NCI-H510A treated with DMSO at 0.1 percent for 48 hours (cell line): ENCODE measurements around the gene ACTR10.

Experiments used
- DNase-seq: peaks from one replicate; lab custom pipeline; 2025; lab: John Stamatoyannopoulos, UW

The ACTR10 gene

DNA sequence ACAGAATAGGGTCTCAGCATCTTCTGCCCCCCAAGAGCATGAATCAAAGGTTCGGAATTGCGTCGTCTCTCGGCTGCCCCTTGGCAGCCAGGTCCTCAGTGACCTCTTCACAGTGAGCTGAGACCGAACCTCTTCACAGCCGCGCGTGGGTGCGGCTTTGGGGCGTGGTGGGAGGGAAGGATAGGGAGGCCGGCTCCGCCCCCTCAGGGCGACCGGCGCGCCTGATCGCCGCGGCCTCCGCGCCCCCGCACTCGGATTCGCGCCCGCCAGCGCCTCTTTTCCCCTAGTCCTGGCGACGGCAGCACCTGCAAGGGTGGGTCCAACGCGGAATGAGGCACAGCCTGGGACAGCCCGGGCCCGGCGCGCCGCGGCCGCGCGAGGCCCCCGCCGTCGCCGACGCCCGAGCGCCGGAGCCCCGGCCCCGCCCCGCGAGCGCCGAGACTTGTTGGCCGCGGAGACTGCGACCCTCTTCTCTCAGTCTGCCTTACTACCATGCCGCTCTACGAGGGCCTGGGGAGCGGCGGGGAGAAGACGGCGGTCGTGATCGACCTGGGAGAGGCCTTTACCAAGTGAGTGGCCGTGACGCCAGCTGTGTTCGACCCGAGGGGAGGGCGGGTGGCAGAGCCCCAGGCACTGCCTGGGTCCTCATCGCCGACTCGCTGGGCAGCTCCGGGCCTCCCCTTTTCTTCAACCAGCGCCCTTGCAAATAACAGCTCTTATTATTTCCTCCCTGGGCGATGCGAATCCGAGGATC is at the start of gene ACTR10:
ACTR10 (plus strand) TSS at position 424 of the 754 bp plus-strand sequence; CDS start at position 493, 69 bp downstream.
- peak; percentile 85 for DNase-seq

DNA sequence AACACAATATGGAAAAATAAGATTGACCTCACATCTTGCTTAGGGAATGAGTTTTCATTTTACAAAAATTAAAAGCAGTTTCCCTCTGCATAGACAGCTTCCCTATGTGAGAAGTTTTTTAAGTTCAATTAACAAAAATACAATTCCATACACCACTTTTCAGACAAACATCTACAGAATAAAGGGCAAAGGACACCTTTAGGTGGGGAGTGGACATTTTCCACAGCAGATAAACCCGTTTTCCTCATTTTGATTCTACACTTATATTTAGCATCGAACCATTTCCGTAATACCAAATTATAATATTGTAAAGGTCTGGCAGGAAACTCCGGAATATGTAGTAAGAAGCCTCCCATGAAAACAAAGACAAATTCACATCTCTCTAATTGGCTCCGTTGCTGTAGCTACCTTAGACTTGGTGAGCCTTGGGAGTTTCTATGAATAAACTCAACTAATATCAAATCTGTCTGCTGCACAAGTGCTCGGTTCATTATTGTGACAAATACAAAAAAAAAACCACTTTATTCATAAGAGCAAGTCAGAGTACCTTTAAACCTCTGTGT is 49.6 kb upstream of the ACTR10 start:
- DNase-seq = no peak

DNA sequence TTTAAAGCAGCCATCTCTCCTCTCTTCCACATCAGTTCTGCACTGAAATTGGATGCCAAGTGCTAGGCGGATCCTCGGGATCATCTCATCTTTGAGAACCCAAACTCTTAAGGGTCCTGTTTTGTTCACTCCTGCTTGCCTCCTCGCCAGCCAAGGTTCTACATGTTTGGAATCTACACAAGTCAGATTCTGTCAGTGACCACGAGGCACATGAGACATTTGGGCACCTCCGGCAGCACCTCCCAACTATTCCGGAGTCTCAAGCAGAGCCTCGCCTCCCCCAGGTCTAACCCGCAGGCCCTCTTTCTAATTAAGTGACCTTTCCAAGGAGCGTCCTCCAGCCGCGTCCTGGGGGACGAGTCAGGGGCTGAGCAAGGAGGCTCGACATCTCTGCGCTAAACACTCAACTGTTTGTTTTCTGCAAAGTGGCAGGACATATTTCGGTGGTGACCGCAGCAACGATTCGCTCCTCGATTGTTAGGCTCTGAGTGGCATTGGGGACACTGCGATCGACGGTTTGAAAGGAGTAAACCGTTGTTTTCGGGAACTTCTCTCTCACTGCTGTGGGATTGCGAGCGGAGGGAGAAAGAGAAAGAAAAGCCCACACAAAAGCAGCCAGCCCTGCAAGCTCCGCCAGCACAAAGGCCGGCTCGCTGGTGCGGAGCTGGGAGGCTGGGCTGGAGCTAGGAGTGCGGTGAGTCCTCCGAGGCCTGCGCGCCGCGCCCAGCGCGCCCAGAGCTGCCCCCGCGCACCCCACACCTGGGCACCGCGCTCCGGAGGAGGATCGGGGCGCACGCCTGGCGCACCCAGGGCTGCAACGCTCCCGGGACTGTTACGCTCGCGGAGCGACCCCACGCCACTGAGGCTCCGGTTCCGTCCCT is 48.6 kb upstream of the ACTR10 start:
- peak; percentile 31 for DNase-seq

DNA sequence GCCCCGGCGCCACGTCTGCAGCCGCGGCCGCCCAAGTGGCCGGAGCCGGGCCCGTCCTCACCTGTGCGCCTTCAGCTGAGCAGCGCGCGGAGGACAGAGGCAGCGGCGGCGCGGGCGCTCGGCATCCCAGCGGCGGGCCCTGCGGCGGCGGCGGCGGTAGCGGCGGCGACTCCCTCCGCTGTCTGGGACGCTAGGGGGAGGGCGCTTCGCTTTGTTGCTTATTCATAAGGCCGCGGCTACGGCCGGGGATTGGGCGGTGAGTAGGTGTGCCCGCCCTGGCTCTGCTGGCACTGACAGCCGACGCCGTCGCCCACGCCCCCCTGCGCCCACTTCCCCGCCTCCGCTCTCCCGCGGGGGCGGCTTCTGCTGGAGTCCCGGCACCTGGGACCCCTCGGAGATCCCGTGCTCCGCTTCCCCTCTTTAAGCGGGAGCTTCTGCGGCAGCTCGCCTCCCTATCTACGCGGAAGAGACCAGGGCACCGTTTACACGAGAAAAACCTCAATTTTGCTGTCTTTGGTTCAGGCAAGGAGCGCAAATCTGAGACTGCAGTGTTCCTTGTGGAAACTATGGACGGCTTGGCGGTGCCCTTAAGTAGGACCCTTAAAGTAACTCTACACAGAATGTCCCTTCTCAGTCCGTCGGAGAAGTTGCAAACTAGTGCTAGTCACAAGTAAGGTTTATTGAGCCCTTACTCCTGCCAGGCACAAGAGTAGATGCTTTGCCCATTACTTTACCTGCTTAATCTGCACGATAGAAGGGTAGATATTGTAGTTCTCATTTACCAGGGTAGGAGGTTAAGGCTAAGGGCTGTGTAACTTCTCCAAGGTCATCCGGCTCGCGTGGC is 47.7 kb upstream of the ACTR10 start, which contains the start of gene ARMH4:
ARMH4 (minus strand) TSS at position 200 of the 844 bp plus-strand sequence. CDS start 12,855 bp downstream, outside the sequence.
- DNase-seq = peak; percentile 69

DNA sequence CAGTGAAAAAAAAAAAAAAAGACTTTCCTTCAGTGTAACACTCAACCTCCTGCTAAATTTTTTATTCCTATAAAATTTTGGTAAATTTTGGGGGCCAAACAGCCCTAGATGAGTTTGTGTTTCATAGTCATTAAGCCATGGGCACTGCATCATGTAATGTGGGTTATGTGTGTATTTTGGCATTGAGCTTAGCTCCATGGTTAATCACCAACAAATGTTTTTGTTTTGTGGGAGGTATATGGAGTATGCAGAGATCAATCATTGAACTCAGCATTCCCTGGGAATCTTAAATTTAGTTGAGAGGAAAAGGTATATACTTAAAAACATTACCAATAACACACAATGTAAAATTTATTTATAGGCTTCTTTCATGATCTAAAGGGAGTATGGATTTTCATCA is 39.4 kb upstream of the ACTR10 start:
- DNase-seq = no peak

DNA sequence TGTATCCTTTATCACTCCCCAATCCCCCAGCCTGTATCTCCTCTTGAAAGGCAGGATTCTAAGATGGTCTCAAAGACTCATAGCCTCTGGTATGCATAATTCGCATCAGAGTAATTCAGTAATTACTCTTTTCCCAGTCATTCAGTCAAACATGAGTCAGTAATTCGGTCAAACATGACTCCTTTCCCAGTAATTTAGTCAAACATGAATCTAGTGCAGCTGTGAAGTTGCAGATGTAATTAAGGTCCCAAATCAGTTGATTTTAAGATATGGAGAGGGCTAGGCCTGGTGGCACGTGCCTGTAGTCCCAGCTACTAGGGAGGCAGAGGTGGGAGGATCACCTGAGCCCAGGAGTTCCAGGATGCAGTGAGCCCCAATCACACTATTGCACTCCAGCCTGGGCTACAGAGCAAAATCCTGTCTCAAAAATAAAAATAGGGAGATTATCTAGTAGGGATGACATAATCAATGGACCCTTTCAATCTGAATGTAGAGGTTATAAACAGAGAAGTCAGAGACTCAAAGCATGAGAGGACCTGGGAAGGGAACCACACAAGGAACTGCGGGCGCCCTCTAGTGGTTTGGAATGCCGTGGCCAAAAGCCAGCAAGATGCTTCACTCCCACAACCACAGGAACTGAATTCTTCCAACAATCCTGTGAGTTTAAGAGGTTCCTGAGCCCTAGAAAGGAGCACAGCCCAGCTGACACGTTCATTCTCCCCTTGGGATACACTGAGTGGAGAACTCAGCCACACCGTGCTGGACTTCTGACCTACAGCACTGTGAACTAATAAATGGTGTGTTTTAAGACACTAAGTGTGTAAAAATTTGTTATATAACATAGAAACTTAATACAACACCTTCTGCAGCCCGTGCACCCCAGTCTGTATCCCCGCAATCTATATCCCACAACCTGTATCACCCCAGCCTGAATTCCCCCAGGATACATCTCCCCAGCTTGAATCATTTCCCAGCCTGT is 33.7 kb upstream of the ACTR10 start:
- DNase-seq = peak; percentile 60

DNA sequence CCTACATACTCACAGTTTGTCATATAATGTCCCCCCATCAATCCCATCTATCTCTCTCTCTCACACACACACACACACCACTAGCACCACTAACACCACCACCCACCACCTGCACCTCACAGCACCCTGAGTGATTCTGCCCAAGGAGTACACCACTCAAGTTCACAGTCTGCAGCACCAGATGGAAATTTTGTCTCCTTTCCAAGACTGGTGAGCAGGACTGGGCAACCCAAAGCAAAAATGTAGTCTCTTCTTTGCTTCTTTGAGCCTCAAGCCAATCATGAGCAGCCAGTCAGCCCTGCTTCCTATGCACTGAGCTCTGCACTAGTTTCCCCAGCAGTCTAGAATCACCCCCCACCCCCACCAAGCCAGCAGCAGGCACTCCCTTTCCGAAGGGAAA is 32.9 kb upstream of the ACTR10 start:
- no peak for DNase-seq

DNA sequence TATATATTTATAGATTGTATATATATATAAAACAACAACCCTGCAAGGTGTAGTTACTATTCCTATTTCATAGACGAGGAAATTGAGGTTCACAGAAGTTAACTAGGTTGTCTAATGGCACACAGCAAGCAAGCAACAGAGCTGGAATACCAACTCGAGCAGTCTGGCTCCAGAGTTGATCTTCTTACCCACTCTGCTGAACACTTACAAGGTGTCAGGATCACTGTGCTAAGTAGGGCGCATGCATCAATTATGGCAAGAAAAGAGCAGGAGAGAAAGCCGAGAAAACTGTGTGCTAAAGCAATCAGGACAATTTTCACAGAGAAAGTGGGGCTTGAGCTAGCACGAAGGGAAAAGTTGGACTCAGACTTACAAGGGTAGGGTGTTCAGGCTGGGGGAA is 32.1 kb upstream of the ACTR10 start:
- no peak for DNase-seq

DNA sequence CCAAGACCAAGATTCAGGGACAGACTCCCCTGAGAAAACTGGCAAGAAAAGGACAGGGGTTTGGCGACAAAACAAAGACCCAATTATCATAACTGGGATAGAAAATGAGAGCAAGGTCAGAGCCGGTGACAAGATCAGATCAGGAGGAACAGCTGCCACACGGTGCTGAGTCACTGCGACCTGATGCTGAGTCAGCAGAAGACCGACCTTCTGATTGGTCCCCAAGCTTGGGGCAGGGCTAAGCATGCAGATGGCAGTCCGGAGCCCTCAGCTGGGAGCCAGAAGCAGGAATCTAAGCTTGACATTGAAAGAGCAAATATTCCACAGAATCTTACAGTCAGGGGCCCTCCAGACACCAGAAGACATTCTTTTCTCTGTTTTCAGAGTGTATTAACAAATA is 28.9 kb upstream of the ACTR10 start:
- DNase-seq = peak; percentile 80

DNA sequence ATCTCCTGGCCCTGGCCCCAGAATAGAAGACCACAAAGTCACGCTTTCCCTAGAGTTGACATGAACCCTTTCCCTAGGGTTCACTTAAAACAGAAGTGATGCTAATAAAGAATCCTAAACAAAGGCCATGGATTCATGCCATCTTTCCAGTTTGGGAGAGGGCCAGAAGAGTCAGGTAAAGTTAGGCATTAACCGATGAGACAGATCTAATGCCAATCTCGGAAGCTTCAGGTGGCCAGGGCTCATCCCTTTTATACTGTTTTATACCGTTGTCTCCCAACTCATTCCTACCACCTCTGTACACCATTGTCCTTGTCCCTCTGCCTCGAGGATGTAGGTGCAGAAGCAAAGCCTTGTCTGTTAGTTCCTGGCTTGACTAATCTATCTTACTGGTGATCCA is 22.8 kb upstream of the ACTR10 start:
- DNase-seq = no peak

DNA sequence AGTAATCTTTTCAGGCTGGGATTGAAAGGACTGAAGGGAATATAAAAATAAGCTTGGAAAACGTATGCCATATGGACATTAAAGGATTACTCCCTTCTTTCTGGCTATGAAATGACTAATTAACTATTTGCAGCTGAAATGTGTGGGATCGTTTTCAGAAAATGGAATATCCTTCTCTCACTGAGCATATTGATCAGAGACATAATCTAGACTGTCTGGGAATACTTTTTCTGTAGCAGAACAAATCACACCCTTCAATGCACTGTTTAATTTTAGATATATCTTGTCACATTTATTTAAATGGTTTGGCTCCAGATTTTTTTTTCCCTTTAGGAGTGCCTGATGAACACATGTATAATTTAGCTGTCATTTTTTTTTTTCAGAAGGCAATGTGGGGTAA is 10.8 kb upstream of the ACTR10 start:
- no peak for DNase-seq

DNA sequence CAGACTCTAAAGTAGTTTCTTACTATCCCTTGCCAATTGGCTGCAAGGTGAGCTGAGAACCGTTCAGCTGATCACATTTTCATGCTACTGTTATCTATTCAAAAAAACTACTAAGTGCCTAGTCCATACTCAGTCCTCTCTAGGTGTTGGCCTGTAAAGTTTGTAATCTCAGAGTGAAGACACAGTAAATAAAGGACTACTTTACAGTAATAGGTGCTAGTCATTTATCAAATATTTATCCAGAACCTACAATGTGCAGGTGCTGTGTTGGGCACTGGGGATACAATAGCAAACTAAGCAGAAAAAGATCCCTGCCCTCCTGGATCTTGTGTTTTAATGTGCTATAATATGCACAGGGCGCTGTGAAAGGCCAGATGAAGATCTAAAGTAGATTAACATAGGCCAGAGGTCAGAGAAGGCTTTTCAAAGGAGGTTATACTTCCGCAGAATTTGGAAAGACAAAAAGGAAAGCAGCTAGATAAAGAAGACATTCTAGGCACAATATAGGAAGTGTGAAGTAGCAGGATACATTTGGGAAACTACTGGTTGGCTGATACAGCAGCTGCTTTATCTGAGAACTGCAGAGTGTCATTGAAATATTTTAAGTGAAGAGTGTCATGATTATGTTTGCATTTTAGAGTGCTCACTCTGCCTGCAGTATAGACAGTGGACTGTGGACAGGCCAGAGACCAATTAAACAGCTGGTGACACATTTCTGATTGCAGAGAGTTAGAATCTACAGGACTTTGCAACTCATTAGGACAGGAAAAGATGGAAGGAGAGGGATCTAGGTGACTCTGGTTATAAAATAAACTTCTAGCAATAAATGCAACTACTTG is 8.0 kb upstream of the ACTR10 start:
- peak; percentile 15 for DNase-seq

DNA sequence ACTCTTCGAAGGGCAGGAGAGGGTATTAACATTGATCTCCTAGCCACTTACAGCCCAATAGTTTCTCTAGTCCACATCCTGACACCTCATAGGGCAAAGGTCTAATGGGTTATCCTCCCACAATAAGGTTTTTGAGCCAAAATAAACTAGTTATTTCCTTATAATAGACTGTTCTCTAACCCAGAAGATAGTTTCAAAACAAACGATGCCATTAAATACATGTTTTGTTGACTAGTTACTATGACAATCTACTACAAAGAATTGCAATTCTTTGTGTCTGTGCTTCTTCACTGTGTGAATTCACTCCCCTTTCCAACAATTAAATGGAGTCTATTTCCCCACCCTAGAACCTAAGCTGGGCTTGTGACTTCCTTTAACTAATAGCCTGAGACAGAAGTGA is 6.4 kb upstream of the ACTR10 start:
- DNase-seq = no peak

DNA sequence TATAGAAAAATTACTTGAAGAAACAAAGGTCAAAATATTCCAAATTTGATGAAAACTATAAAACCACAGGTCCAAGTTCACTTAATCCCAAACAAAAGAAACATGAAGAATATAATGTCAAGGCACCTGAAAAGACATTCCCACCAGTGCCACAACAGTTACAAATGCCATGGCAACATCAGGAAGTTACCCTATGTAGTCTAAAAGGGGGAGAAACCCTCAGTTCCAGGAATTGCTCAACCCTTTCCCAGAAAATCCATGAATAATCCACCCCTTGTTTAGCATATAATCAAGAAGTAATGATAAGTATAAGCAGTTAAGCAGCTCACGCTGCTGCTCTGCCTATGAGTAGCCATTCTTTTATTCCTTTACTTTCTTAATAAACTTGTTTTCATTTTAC is 3.8 kb upstream of the ACTR10 start:
- no peak for DNase-seq

DNA sequence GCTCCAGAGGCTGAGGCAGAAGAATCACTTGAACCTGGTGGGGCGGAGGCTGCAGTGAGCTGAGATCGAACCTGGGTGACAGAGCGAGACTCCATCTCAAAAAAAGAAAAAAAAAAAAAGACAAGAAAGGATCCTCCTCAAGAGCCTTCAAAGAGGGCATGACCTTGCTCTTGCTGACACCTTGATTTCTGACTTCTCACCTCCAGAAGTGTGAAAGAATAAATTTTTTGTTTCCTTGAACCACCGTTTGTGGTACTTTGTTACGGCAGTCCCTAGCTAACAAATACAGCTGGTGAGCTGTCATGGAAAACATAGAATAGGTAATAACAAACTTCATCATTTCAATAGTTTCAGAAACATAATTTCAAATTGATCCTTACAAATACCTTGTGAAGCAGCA is 1.9 kb upstream of the ACTR10 start:
- no peak for DNase-seq

DNA sequence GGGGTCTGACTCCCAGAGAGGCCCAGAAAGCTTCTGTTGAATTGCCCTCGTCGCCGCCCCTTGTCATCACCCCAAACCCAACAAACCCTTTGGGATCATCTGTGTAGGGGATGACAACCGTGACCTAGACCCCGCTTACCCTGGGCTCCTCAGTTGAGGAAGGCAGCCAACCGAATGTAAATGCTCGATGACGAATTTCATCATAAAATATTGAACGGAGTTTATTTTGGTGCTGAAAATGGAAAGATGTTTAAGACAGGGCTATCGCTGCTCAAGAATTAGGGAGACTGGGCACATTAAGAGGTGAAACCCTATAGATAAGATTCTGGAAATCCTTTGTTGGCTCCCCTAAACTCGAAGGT is 512 bp downstream of the ACTR10 start:
- DNase-seq = no peak

DNA sequence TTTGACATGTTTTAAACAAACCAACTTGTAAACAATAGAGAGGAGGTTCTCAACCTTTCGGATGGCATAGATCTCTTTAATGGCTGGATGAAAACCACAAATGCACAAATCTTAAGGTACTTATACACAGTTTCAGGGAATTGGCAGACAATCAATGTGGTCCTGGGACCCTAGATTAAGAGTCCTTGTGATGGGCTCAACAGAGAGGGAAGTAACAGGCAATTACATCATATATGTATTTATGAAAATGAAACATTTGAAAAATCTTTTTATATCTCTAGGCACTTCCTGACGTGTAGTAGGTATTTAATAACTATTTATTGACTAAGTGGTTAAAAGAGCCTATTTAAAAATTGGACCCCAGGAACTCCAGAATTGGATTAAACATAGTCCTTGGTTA is 897 bp downstream of the ACTR10 start:
- no peak for DNase-seq

DNA sequence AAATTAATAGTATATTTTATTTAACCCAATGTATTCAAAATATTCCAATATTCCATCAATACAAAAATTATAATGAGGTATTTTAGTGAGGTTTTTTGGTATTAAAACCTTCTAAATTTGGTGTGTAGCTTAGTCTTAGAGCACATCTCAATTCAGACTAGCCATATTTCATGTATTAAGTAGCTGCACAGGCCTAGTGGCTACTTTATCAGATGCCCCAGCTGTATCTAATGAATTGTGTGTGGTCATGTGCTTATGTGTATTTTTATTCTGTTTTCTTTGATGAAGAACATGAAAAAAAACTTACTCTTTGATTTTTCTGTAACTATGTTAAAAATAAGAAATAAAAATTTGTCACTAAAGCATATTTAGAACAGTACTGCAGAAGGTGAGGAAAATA is 13.2 kb downstream of the ACTR10 start:
- DNase-seq = no peak

DNA sequence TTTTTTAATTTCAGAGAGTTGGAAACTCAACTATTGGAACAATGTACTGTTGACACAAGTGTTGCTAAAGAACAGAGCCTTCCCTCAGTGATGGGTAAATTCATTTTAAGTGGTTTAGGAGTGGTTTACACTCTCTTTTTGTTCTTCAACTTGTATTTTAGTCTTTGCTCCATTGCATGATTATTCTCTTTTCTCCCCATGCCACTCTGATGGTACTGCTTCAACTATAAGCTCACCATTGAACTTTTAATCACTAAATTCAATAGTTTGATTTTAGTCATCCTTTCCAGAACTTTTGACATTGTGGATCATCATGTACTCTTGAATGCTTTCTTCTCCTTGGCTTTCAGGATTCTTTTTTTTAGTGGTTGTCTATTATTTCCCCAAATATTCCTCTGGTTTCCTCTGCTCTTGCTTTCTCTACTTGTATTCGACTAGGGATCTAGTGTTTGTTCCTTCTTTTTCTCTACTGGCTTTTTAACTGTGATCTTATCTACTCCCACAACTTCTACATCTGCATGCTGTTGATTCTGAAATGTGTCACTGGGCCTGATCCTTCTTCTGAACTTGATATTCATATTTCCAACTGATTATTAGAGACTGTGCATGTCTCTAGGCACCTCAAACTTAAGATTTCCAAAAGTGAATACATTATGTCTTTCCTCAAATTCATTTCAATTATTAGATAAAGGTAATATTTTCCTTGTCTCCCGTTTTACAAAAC is 15.4 kb downstream of the ACTR10 start:
- DNase-seq = no peak
